Activated T-helper 17 cell treated with anti-CD3 and anti-CD28 coated beads, Interleukin-2, amount 50 U/mL, for 72 hours (primary cell): ENCODE data around the gene TLCD3B. TPM values are rescaled to one million over a fixed set of nuclear protein-coding genes. Genes with fewer than 3 reads are reported as not detected.
A peak's percentile ranks its signal among the peaks of the same experiment; 100 is the strongest.

Source experiments
- ATAC-seq: fragments of 150-1000 bp; cut with Tn5 transposase; replicated peaks from 2 replicates; pipeline ENCODE4 v1.10.0; 2021; ENCODE audit warnings: mild to moderate bottlenecking, moderate library complexity
- H3K27ac Mint-ChIP-seq: one replicate; pipeline ENCODE4 v1.8.0; 2022; ENCODE audit warnings: mixed read lengths
- H3K27me3 Mint-ChIP-seq: one replicate; pipeline ENCODE4 v1.8.0; 2022; ENCODE audit warnings: mixed read lengths
- H3K36me3 Mint-ChIP-seq: one replicate; pipeline ENCODE4 v1.8.0; 2022; ENCODE audit warnings: low read depth, mild to moderate bottlenecking, mixed read lengths
- H3K4me1 Mint-ChIP-seq: one replicate; pipeline ENCODE4 v1.8.0; 2022; ENCODE audit warnings: mixed read lengths
- H3K4me3 Mint-ChIP-seq: one replicate; pipeline ENCODE4 v1.8.0; 2022; ENCODE audit warnings: mild to moderate bottlenecking, mixed read lengths
- H3K9me3 Mint-ChIP-seq: one replicate; pipeline ENCODE4 v1.8.0; 2022; ENCODE audit warnings: mixed read lengths
- total RNA-seq, 2 donors: library from RNA; stranded (reverse); gene quantifications; one replicate each; pipeline ENCODE4 v1.2.3, GENCODE V29; 2022

The TLCD3B gene
- total RNA-seq, 2 donors from 2014 or later: 1.9 to 7.4 TPM

DNA sequence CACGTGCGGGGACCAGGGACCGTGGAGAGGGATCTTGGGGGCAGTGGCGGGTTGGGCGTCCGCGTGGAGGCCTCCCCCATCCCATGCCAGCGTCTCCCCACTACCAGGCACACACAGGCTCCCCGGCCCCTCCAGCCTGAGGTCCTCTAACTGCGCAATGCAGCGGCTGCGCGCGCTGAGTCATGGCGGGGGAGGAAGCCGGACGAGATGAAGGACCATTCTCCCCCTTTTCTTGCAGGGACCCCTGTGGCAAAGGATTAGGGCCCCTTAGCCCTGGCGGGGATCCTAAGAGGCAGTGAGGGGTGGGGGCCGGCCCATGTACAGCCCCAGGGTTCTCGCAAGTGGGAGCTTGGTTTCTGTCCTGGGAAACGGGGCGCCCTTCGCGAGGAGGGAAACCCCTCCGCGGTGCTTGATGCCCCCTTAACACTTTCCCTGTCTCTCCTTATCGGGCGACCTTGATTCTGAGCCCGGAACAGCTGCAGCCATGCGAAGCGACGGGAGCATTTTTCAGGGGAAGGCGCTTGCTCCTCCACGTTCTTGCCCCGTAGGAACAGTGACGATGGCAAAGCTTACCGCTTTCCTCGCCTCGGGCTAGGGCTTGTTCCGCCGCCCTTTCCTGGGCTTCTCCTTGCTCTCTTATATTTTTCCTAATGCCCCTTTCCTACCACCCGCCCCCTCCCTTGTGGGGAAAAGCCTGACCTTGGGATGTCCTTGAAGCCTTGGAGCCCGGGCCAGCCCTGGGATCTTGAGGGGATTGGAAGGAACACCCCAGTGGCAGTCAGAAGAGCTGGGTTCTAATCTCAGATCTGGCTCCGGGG, 35.1 kb upstream of the TLCD3B start:
- peak overlapping the region; percentile 95 for H3K27ac Mint-ChIP-seq
- H3K9me3 Mint-ChIP-seq: no peaks in the 10 kb centered on the region
- no peaks in the 10 kb centered on the region for H3K27me3 Mint-ChIP-seq
- peaks cover 9% of the 10 kb centered on the region for H3K4me1 Mint-ChIP-seq
- H3K36me3 Mint-ChIP-seq: peaks cover 76% of the 10 kb centered on the region
- H3K4me3 Mint-ChIP-seq: peak overlapping the region; percentile 92
- ATAC-seq: peak; percentile 11

DNA sequence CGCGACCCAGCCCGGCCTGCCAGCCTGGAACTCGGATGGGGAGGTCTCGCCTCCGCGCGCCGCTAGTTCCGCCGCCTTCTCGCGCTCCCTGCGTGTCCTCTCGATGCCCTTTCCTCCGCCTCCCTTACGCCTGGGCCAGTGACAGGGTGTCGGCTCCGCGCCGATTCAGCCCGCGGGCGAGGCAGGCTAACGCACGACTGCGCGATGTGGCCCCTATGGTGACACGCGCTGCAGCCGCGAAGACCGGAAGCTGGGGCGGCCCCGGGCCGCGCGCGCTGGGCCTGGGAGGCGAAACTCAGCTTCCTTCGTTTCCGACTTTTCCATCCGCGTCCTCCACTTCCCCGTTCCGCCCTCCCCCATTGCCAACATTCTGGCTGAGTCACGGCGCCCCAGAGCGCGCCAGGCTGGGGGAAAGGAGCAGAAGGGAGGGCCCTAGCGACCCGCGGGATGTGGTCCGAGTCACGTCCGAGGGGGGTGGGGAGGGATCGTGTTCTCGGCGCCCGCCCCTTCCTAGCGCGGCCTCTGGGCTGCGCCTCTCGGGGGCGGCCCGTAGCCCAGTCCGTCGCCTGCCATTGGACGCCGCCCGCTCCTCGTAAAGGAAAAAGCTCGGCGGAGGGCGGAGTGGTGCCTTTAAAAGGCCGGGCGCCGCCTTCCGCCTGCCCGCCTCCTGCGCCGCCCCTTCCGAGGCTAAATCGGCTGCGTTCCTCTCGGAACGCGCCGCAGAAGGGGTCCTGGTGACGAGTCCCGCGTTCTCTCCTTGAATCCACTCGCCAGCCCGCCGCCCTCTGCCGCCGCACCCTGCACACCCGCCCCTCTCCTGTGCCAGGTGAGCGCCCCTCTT, 34.3 kb upstream of the TLCD3B start, which contains the start of gene ALDOA:
ALDOA (plus strand) TSS at position 659 of the 841 bp plus-strand sequence. CDS start 1,138 bp downstream, outside the sequence.
- Mint-ChIP-seq H3K27ac (peak within 1 kb of the TSS; percentile 95), H3K9me3 (no peaks in the 10 kb centered on the region), H3K4me3 (peak within 1 kb of the TSS; percentile 92), H3K27me3 (no peaks in the 10 kb centered on the region), H3K4me1 (peaks cover 9% of the 10 kb centered on the region), H3K36me3 (peaks cover 68% of the 10 kb centered on the region)
- ATAC-seq: peak; percentile 87

DNA sequence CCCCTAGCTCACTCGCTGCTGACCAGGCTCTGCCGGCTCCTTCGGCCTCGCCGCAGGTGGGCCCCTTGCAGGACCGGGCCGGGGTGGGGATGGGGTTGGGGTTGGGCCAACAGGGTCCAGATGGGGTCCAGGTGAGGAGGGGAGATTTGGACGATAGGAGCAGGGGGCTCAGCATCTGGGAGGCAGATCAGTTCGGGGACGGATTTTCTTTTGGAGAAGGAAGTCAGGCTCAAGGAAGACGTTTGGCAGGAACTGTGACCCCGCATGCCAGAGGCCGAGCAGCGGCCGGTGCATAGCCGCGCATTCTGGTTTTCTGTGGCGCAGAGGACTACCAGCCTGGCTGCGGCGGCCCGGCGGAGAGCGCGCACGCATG, 33.6 kb upstream of the TLCD3B start:
- H3K4me1 Mint-ChIP-seq: peaks cover 9% of the 10 kb centered on the region
- ATAC-seq: no peak
- H3K9me3 Mint-ChIP-seq: no peaks in the 10 kb centered on the region

DNA sequence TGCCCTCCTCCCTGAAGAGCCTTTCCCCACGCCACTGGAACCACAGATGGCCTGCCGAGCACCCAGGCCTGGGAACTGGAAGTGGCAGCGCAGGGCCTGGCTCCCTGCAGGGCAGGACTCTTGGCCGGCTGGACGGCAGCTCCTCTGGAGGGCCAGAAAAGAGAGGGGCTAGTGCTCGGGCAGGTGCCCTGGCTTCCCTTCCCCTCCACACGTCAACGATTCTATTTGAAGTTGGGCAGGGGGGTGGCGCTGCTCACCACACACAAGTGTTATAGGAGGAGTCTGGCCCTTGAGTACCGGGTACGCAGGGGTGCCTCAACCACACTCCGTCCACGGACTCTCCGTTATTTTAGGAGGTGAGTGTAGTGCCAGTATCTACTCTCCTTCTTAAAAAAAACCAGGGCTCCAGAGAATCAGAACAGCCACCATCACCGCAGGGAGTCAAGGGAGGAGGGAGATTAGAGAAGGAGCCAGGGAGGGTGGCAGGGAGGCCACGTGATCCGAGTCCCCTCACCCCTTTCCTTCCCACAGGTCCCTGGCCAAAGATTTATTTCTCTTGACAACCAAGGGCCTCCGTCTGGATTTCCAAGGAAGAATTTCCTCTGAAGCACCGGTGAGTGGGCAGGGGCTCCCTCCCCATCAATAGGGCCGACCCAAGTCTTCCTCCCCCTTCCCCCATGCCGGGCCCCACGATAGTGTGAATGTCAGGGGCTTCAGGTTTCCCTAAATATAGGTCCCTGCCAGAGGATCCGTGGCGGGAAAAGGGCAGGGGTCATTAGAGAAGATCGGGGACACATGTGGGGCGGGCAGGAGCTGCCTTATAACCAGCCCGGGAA, 33.0 kb upstream of the TLCD3B start:
- peaks cover 56% of the 10 kb centered on the region for H3K36me3 Mint-ChIP-seq
- H3K9me3 Mint-ChIP-seq: no peaks in the 10 kb centered on the region
- peak overlapping the region; percentile 92 for H3K4me3 Mint-ChIP-seq
- peak; percentile 36 for ATAC-seq
- peak overlapping the region; percentile 95 for H3K27ac Mint-ChIP-seq
- H3K4me1 Mint-ChIP-seq: peaks cover 9% of the 10 kb centered on the region
- H3K27me3 Mint-ChIP-seq: no peaks in the 10 kb centered on the region

More for the DNA sequence above, 33.6 kb upstream of the TLCD3B start:
- Mint-ChIP-seq H3K27me3 (no peaks in the 10 kb centered on the region), H3K4me3 (peak overlapping the region; percentile 92), H3K36me3 (peaks cover 62% of the 10 kb centered on the region), H3K27ac (peak overlapping the region; percentile 95)

DNA sequence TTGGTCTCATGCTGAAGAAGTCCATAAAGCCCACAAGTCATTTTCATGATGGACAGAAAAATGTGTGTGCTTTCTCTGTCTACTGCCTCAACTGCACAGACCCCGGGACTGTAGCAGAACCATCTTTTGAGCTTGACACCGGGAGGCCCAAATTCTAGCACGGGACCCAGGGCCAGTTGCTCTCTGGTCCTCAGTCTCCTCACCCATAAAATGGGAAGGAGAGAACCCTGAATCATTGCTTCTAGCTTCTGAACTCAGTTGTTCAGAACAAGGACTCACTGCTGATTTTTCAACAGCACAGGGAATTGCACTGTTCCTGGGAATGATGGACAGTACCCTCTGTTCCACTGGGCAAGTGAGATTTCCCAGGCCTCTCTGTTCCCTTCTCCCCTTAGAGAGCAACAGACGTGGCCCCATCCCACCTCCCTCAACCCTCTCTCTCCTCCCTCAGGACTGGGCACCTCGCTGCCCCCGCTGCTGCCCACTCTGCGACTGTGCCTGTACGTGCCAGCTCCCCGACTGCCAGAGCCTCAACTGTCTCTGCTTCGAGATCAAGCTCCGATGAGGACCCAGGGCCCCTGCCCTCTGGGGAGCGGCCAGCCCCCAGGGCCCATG, 32.3 kb upstream of the TLCD3B start:
- peaks cover 9% of the 10 kb centered on the region for H3K4me1 Mint-ChIP-seq
- H3K27me3 Mint-ChIP-seq: no peaks in the 10 kb centered on the region
- peak overlapping the region; percentile 92 for H3K4me3 Mint-ChIP-seq
- no peak for ATAC-seq
- no peaks in the 10 kb centered on the region for H3K9me3 Mint-ChIP-seq
- peaks cover 48% of the 10 kb centered on the region for H3K36me3 Mint-ChIP-seq
- H3K27ac Mint-ChIP-seq: peak overlapping the region; percentile 95

DNA sequence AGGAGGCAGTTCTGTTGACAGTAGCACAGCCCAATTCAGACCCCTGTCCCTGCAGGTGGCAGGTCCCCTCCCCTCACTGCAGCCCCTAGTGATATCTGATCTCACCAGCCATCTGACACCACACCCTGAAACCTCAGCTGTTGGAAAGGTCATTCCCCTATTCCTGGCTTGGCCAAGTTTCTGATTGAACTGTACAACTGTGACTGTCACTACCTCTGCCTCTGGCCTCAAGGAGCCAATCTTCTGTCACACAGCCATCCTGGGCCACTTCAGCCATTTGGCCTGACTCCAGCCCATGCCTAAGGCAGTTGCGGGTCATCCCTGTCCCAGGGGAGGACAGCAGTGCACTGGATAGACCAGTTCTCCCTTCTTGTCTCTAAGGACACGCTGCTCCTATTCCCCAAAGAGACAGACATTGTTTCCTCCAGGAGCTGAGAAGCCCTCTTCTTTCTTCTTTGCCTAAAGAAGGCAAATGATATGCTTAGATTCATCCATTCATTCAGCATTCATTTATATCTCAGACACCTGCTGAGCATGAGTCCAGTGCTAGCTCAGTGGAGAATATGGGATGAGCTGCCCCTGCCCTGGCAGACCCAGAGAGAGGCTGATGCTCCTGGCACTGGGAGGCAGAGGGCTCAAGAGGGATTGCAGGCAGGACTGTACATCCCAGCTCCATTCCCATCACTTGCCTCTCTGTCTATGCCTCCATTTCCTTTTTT, 29.9 kb upstream of the TLCD3B start:
- Mint-ChIP-seq H3K27me3 (no peaks in the 10 kb centered on the region), H3K4me3 (no peak overlapping the region)

DNA sequence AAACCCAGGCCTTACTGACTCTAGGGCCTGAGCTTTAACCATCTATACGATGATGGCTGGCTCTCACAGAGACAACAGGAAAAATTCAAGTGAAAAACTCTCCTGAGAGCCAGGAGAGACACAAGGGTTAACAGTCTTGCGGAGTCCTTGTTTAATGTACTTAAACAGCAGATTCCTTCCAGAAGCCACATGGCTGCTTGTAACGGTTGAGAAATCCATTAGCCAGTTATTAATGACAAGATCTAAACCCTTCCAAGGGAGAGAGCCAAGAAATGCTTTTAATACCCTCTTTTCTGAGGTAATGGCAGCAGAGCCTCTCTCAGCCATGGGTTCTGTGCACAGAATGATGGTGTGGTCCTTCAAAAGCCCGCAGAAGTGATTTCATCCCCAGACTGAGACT, 29.3 kb upstream of the TLCD3B start:
- H3K36me3 Mint-ChIP-seq: peaks cover 18% of the 10 kb centered on the region
- H3K27ac Mint-ChIP-seq: no peak overlapping the region
- ATAC-seq: no peak
- no peaks in the 10 kb centered on the region for H3K9me3 Mint-ChIP-seq
- no peaks in the 10 kb centered on the region for H3K27me3 Mint-ChIP-seq
- H3K4me1 Mint-ChIP-seq: no peaks in the 10 kb centered on the region
- H3K4me3 Mint-ChIP-seq: no peak overlapping the region

More for the DNA sequence above, 29.9 kb upstream of the TLCD3B start:
- H3K36me3 Mint-ChIP-seq: peaks cover 24% of the 10 kb centered on the region
- H3K27ac Mint-ChIP-seq: no peak overlapping the region
- H3K4me1 Mint-ChIP-seq: no peaks in the 10 kb centered on the region
- H3K9me3 Mint-ChIP-seq: no peaks in the 10 kb centered on the region
- ATAC-seq: no peak

DNA sequence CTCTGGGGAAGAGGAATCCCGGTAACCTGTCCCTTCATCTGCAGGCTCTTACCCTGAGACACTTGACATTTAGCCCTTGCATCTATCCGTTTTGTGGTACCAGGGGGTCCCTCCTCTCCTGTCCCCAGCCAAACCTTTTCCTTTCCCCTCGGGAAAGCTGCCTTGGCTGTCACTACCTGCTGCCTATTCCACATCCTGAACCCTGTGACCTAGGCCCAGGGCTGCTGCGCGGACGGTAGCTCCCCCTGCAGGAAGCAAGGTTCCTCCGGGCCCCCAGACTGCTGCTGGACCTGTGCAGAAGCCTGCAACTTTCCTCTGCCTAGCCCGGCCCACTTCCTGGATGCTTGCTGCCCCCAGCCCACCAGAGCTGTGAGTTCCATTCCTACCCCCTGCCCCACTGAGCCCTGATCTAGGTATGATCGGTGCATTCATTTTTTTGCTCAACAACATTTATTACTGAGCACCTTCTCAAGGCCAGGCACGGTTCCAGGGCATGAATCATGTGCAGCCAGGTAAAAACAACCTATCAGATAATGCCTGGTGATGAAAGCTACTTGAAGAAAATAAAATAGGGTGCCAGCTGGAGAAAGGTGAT, 24.0 kb upstream of the TLCD3B start:
- Mint-ChIP-seq H3K27me3 (no peaks in the 10 kb centered on the region), H3K4me3 (peak overlapping the region; percentile 79), H3K4me1 (peaks cover 11% of the 10 kb centered on the region), H3K36me3 (peaks cover 16% of the 10 kb centered on the region), H3K9me3 (no peaks in the 10 kb centered on the region), H3K27ac (peak overlapping the region; percentile 45)
- peak; percentile 79 for ATAC-seq

DNA sequence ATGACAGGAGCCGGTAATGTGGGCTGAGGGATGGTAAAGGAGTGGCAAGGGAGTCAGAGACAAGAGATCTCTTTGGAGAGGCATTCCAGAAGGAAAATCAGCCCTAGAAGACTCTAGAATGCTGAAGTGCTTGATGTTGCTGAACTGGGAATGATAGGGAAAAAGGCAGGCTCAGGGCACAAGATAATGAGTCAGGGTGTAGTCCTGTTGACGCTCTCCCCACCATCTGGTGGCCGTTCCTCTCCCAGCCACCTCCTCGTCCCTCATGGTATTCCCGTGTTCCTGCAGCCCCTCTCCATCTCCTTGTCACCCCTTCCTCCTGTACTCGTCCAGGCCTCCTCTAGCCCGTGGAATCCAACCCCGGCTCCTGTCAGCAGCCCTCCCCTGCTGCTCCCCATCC, 23.4 kb upstream of the TLCD3B start:
- no peak for ATAC-seq
- Mint-ChIP-seq H3K27me3 (no peaks in the 10 kb centered on the region), H3K4me3 (peak overlapping the region; percentile 79), H3K27ac (peak overlapping the region; percentile 45), H3K4me1 (peaks cover 11% of the 10 kb centered on the region), H3K36me3 (peaks cover 16% of the 10 kb centered on the region), H3K9me3 (no peaks in the 10 kb centered on the region)

DNA sequence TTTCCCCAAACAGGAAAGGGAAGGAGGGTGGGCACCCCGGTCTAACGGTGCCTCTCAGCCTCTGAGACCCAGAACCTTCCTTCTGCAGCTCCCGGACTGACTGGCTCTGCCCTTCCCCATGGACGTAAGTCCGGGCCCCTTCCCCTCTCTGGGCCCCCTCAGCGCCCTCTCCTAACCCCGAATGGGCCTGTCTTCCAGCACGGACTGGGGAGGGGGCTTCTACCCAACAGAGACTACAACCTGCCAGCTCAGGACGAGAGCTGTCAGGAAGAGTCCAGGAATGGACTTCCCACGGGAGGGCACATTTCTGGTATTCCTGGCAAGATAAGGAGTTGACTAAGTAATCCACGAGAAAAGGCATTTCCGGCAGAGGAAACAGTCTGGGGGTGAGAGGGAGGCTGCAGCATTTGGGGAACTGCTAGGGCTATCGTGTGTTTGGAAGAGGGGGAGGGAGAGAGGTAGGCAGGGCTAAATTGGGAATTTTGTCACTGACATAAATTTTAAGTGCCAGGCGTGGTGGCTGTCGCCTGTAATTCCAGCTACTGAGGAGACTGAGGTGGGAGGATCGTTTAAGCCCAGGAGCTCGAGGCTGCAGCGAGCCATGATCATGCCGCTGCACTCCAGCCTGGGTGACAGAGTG, 22.4 kb upstream of the TLCD3B start:
- Mint-ChIP-seq H3K27ac (peak overlapping the region; percentile 86), H3K9me3 (no peaks in the 10 kb centered on the region), H3K4me3 (peak overlapping the region; percentile 79), H3K4me1 (peaks cover 11% of the 10 kb centered on the region), H3K27me3 (no peaks in the 10 kb centered on the region), H3K36me3 (peaks cover 16% of the 10 kb centered on the region)
- peak; percentile 10 for ATAC-seq

DNA sequence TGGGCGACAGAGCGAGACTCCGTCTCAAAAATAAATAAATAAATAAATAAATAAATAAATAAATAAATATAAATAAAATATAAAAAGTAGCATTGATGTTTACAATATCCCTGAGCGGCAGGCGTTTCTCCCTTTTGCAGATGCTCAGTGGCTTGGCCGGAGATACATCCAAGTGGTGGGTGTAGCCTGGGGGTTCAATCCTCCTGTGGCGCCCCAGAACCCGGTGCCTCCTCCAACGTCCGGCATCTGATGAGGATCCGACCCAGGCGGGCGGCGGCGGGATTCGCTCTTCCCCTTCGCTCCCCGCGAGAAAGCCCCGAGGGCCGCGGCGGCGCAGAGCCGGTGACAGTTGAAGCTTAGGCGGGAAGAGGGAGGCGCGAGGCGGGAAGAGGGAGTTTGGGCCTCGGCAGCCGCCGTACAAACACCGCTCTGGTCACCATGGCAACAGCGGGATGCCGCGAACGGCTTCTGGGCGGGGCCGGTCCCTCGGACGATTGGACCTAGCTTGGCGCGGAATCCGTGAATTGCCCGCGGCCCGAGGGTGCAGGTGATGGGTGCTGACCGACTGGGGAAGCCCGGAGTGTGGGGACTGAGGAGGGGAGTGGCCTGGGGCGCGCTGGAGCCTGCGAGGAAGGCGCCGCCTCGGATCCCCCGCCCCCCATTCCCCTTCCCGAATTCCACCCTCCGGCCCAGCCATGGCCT, 21.8 kb upstream of the TLCD3B start:
- H3K27me3 Mint-ChIP-seq: no peaks in the 10 kb centered on the region
- H3K4me1 Mint-ChIP-seq: peaks cover 11% of the 10 kb centered on the region
- peak overlapping the region; percentile 79 for H3K4me3 Mint-ChIP-seq

DNA sequence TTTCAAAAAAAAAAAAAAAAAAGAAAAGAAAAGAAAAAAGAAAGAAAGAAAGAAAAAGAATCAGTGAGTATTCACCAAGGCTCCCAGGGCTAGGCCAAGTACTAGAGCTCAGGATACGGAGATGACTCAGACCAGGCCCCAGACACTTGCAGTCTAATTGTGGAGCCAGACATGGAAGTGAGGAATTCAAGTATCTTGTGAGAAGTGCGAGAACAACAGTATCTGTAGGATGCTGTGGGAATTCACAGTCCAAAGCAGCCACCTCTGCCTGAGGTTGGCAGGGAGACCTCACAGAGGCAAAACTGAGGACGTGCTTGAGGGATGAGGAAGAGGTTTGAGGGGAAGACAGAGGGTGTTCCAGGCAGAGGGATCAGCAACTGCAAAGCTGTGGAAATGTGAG, 20.4 kb upstream of the TLCD3B start:
- Mint-ChIP-seq H3K36me3 (peaks cover 16% of the 10 kb centered on the region), H3K27ac (peak overlapping the region; percentile 61), H3K27me3 (no peaks in the 10 kb centered on the region), H3K4me1 (peaks cover 11% of the 10 kb centered on the region), H3K4me3 (peak overlapping the region; percentile 79), H3K9me3 (no peaks in the 10 kb centered on the region)
- no peak for ATAC-seq

More for the DNA sequence above, 21.8 kb upstream of the TLCD3B start:
- Mint-ChIP-seq H3K36me3 (peaks cover 16% of the 10 kb centered on the region), H3K9me3 (no peaks in the 10 kb centered on the region), H3K27ac (peak overlapping the region; percentile 86)
- ATAC-seq: peak; percentile 82
